Measurements from ENCODE around the gene STAM2.
A peak's percentile ranks its signal among the peaks of the same experiment; 100 is the strongest.
"Not testable (repeated sequence)": the region's sequence is repeated elsewhere in the genome, so short reads cannot be mapped to it uniquely, and the experiment has no call there.

The STAM2 gene

DNA sequence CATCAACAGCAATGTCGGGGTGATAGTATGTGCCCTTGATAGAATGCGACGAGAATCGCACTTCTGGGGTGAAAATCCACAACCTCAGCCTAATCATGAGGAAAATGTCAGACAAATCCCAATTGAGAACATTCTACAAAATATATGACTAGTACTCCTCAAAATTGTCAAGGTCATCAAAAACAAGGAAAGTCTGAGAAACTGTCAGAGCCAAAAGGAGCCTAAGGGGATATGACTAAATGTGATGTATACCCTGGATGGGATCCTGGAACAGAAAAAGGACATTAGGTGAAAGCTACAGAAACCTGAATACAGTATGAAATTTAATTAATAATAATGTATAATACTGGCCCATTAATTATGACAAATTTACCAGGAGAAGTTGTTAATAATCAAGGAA is 69.1 kb downstream of the STAM2 start:
- no peak for DNase-seq (ENCODE audit: low read depth)

DNA sequence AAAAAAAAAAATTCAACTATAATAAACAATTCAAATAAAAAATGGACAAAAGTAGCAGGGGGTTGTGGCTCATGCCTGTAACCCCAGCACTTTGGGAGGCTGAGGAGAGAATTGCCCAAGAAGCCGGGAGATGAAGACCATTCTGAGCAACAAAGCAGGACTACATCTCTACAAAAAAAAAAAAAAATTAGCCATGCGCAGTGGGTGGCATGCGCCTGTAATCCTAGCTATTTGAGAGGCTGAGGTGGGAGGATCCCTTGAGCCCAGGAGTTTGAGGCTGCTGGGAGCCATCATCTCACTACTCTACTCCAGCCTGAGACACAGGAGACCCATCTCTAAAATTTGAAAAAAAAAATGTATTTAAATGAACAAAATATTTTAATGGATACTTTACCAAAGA is 72.3 kb downstream of the STAM2 start:
- DNase-seq (ENCODE audit: low read depth): no peak

DNA sequence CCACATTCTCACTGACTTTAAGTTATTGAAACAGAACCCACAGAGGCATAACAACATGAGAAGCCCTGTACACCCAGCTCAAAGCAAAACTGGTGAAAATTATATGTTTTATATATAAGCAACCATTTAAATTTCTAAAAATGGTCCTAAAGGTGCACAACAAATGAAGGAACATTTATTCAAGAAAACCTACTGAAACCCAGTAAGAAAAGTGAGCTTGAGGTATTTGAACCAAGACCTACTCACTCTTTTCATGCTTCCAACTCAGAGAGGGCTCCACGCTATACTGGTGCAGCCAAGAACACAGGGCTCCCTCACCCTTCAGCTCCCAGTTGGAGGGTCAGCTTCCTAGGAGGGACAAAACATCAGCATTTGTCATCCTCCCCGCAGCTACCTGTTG is 74.6 kb downstream of the STAM2 start:
- DNase-seq (ENCODE audit: low read depth): no peak

DNA sequence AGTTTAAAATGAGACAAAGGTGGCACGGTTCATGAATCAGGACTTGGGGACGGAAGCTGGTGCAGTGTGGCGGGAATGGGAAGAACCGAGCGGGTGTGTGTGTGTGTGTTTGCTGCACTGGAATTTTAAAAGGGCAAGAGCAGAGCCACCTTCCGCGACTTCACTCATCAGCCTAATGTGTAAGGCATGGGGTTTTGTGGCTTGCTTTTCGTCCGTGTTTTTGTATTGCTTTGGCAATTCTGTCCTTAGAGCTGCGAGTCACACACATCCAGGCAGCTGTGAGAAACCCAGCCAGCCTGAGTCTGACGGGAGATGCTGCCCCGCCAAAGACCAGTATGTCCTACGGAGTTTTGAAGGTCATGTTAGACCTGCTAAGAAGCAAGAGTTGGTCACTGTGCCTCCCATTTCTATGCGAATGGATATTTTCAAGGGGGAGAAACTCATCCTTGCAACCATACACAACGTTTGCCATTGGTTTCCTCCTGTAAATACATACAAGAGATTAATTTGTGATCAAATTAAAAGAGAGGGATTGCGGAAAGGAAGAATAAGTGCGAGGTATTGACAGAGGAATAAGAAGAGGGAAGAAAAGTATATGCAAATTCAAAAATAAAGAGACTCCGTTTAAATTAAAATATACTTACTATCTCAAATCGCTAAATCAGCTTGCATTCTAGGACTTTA is 76.1 kb downstream of the STAM2 start:
- no peak for DNase-seq (ENCODE audit: low read depth)

DNA sequence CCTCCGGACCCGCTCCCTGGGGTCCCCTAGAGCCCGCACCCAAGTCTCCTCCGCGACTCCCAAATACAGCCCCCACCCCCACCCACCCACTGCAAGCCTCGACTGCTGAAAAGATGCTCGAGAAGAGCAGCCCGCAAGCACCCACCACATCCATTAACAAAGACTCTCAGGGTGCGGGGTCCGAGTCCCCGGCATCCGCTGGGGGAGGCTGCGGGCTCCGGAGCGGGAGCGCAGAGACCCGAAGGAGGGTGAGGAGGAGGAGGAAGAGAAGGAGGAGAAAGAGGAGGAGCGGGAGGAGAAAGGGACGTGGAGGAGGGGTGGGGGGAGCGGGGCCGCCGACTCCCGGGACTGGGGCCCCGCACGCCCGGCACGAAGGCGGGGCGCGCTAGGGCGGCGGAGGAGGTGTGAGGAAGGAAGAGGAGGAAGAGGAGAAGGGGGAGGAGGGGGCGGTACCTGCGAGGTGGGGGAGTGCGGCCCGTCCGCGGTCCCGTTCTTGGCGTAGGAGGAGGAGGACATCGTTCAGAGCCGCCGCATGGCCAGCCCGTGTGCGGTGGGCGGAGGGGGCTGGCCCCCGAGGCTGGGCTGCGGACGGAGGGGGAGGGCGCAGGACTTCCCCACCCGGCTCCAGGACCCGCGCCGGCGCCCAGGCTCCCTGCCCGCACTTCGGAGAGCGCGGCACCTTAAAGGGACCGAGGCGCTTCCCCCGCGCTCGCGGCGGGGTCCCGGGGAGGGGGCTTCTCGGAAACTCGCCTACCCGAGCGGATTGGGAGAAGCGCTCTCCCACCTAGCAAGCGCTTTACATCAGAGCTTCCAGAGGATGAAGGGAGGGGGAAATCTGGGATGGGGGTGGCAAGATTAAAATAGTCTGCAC is 76.8 kb downstream of the STAM2 start, which contains the start of gene CACNB4:
TSS of gene CACNB4 (minus strand) at position 549 of the 871 bp plus-strand sequence.
- DNase-seq (ENCODE audit: low read depth): peak; percentile 9

DNA sequence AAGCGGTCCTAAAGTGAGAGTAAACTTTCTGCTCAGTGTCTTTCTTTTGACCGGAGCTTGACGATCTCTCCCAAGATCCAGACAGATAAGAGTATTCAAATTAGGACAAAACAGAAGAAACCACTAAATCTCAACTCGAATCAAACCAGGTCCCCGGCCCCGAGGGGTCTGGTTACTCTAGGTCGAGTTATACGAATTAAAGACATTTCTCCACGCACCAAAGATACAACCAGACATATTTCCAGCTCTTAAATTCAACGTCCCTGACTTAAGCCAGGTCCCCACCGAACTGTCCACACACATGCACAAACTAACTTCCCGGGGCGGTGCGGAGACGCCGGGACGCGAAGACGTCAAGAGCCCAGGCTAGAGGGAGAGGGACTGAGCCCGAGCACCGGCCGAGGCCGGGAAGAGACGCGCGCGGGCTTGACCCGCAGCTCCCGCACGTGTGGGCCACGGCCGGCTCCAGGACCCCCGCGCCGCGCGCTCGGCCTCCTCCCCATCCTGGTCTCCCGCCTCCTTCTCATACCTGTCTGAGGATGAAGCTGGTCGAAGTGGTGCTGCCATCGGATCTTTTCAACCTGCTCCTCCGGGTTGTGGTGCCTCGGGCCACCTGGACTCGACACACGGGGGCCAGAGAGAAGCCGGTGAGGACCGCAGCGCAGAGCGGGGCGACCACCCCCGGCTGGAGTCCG is 77.6 kb downstream of the STAM2 start:
- DNase-seq (ENCODE audit: low read depth): no peak

DNA sequence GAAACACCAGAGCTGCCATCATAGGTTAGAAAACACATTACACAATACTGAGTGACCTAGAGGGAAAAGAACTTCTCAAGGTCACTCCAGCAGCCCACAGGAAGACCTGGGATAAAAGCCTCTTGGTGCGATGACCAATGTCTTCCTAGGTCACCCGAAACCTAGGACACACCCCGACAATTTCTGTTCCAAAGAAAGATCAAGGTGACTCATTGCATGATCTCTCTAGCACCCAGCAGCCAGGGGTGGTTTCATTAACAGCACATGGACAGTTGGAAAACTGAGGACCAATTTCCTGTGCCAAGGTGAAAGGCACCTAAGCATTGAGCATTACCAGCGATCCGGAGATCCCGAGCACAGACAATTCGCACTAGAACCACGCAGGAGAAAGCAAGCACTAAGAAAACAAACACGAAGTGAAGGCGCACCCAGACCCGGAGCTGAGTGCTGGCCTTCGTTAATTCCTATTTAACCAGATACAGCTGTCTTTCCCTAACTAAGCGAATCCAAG is 78.2 kb downstream of the STAM2 start:
- DNase-seq (ENCODE audit: low read depth): no peak

DNA sequence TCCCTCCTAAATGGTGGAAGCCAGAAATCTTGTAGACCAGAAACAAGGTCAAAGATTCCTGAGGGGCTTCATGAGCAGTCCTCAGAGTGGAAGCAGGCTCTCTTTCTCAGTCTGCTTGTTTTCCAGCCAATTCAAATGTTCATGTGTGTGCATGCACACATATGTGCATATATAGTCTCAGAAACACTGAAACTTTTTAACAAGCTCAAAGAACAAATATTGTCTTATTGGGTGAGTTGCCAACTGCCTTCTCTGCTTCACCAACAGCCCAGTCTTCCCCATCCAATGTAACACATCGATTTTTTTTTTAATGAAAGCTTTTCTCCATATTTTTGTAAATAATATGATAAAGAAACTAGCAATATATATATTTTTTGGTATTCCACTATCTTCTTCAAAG is 80.4 kb downstream of the STAM2 start:
- no peak for DNase-seq (ENCODE audit: low read depth)

DNA sequence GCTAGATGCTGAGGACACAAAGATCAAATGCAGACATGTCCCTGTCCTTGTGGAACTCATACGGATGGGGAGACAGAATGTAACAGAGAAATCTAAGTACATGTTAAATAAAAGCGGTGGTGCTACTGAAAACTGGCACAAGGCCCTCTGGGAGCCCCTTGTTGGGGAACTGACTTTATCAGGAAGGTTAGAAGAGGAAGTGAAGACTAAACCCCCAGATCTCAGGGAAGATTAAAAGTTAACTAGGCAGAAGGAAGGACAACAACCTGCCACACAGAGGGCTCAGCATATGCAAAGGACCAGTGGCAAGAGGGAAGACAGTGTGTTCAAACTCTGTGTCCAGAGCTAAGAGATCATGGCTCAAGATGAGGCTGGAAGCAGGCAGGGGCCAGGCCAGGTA is 81.5 kb downstream of the STAM2 start:
- DNase-seq (ENCODE audit: low read depth): no peak

DNA sequence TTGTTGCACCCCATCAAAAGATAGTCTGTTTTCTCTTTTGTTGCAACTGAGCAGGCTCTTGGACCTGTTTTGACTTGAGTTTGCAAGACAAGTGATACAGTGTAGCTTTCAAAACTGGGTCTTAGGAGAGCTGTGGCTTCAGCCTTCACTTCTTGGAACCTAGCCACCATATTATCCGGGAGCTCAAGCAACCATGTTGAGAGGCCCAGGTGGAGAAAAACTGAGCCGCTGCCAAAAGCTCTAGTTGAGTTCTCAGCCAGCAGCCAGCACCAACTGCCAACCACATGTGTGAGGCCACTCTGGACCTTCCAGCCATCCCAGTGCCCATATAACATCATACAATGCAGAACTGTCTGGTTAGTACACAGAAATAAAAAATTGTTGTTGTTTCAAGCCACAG is 82.1 kb downstream of the STAM2 start:
- DNase-seq (ENCODE audit: low read depth): no peak

DNA sequence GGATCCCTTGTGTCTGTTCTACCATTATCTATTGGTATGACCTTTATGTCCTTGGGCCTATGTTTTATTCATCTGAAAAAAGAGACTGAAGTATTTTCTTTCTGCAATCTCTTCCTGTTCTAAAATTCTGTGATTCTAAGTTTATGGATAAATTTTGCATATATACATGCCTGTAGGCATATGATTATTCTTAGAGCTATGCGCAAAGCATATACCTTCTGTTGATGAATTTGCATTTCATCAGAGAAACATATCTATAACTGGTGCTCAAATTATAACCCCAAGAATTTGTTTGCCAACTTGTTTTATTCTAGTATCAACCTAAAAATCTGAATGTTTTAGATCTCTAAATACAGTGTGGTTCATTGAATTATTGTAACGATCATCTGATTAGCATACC is 83.5 kb downstream of the STAM2 start:
- DNase-seq (ENCODE audit: low read depth): no peak

DNA sequence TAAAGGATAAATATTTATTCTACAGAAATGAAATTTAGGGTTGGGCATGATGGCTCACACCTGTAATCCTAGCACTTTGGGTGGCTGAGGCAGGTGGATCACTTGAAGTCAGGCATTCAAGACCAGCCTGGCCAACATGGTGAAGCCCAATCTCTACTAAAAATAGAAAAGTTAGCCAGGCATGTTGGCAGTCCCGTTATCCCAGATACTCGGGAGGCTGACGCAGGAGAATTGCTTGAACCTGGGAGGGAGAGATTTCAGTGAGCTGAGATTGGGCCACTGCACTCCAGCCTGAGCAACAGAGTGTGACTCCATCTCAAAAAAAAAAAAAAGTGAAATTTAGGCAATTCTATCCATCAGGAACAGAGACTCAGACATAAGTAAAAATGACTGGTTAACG is 84.8 kb downstream of the STAM2 start:
- DNase-seq (ENCODE audit: low read depth): not testable (repeated sequence)

DNA sequence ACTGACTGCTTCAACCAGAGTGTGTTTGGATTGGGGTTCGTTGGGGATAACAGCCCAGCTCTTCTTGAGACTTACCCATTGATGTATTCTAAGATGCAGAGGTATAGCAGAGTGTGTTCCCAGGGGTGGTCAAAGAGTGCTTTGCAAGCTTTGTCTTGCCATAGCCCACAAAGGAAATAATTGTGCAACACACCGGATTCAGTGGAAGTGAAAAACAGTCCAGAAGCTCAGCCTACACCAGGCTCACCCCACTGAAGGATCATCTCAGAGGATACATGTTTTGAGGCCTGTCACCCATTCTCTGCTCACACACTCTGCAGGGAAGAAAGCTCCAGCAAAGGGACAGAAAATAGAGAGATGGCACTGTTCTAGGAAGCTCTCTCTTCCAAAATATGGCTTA is 86.3 kb downstream of the STAM2 start:
- no peak for DNase-seq (ENCODE audit: low read depth)

DNA sequence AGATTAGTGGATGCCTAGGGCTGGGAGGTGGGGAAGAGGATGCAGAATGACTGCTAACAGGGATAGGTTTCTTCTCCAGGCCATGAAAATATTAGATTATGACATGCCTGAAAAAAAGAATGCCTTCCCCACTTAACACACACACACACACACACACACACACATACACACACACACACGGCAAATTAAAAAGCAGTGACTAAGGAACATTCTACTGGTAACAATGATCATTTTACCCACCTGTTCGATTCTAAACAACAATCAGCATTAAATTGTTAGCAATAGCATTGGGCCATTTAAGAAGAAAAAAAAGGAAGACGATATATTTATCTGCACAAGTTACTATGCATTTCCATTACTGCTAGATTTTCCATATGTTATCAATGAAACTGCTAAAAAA is 87.6 kb downstream of the STAM2 start:
- DNase-seq (ENCODE audit: low read depth): no peak

DNA sequence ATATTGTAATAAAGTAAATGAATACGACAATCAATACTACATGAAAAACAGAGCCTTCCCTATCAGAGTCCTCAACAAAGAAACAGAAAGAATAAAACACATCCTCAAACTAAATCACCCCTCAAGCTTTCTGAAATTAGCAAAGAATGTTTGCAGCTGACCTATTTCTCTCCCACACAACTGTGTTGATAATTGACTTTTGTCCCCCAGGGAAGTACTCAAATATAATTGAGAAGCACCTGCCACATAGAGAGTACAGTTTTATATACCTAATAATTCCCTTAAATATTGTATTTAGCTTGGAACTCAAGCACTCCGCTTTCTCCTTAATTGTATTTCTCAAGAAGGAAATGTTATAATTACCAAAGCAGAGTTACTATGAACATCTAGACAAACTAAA is 89.3 kb downstream of the STAM2 start:
- DNase-seq (ENCODE audit: low read depth): no peak

DNA sequence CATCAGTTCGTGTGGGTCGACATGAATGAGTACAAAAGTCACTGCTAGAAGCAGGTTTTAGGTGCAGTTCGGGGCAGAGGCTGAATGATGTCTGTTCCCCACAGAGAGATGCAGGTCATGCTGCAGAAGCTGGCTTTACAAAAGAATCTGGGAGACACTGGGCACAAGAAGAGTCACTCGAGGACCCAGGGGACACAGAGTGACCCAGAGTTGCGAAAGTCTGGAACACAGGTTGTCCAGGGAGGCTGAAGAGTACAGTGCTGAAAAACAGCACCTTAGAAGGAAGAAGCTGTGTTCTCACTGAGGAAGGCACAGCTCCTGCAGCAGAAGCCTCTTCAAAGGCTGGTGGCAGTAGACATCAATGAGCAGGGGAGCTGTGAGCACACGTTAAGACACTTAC is 91.5 kb downstream of the STAM2 start:
- no peak for DNase-seq (ENCODE audit: low read depth)

DNA sequence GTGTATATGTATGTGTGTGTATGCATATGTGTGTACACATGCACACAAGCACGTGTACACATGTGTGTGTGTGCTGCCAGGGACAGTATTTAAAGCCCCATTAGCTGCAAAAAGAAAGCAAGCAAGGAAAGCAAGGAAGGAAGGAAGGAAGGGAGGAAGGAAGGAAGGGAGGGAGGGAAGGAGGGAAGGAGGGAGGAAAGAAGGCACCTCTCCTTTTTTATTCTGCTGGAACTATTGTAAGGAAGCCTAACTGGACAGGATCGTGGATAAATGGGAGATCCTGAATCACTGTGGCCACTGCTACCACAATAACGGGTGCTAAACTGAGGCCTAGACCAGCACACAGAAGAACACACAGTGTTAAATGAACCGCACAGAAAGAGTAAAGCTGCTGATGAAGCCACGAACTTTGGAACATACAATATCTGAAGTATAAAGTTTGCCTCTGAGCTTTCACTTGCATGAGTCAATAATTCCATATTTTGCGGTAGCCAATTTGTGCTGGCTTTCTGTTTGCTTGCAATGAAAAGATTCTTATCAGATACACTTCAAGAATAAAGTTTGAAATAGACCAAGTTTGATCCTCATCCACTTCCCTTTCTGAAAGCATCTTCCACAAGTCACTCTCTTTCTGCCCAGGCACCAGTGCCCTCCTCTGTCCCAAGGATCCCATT is 92.2 kb downstream of the STAM2 start:
- no peak for DNase-seq (ENCODE audit: low read depth)

DNA sequence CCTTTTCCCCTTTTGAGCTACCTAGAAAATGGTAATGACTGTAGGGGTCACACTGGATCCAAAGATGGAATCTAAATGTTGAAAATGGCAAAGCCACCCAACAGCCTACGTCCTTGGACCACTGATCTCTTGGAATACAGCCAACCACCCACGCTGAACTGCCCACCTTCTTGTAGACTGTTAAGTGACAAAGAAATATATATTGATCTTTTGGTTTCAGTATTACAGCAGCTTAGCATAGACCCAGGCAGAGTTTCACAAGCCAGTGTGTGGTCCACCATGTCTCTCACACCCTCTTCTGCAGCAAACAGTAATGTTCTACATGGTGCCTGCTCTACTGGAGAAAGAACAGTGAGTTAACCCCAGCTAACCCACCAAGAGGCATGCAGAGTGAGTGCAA is 96.9 kb downstream of the STAM2 start:
- DNase-seq (ENCODE audit: low read depth): no peak

DNA sequence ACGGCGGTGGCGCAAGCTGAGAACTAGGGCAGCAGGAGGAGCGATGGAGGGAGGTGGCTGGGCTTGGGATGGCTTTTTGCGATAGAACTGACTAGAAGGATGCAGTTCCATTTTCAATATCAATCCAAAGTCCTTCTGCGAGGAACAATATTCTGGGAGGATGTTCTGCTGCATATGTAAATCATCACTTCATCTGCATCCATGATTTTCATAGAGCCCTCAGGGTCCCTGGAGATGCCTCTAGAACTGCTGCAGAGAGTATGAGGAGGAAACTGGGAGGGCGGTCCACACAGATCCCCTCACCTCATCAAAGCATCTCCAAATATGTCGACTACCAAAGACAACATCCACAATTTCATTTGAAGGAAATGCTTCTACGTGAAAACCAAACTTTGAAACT is 97.5 kb downstream of the STAM2 start:
- DNase-seq (ENCODE audit: low read depth): no peak

DNA sequence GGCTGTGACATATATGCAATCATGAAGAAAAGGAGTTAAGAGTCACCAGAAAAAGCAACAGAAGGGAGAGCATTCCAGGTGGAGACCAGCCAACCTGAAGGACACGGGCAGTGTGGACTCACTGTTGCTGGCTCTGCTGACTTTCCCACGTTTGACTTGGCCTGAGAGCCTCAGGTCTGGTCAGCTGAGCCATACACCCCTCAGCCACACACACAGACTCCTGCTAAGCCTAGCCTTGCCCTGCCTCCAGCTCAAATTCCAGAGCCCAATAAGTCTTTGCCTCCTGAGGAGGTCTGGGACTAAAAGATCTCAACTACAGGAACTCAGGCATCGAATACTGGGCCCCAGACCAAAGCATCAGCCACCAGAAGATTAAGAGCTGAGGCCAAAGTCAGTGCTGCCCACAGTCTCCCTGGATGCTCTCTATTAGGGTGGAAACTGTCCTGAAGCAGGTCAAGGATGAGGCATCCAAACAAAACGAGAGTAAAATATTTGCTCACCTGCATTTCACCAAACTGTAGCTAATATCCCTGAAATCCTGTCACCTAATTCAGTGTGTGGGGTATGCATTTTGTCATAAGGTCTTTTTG is 100.0 kb downstream of the STAM2 start:
- DNase-seq (ENCODE audit: low read depth): no peak

DNA sequence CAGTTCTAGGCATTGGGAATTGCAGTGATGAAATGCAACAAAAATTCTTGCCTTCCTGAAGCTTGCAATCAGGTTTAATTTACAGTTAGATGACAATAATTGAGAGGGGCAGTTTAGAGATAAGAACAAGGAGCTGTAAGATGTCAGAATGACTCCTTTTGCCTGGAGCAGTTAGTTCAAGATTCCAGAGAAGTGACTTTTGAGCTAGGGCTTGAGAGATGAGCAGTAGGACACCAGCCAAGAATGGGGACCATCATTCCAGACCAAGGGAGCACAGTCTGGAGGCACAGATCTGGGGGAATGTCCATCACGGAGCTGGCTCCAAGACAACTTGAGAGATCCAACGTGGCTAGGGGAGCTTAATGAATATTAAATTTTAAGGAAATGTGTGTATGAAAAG is 103.6 kb downstream of the STAM2 start:
- DNase-seq (ENCODE audit: low read depth): no peak

DNA sequence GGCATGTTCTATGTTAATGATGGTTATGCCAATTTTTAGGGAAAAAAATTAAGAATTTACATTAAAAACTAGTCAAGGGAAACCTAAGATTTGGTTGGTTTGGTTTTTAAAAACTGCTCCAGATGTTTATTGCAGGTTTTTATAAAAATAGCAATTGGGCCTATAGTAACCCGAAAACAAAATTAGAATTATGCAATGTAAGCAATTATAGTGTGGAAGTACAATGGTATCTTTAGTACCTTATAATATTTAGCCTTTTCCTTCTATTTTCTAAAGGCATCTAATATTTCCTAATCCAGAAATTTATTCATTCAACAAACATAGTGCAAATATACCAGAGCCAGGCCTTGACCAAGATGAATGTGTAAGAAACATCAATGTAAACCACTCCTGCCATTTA is 104.0 kb downstream of the STAM2 start:
- DNase-seq (ENCODE audit: low read depth): no peak

Data from stimulated activated CD4-positive, alpha-beta T cell treated with anti-CD3 and anti-CD28 coated beads, Interleukin-2, amount 100 ng/mL, for 4 hours (primary cell).